Measurements from ENCODE around the gene LY9. TPM values are rescaled to one million over a fixed set of nuclear protein-coding genes. Genes with fewer than 3 reads are reported as not detected.

Gene LY9
- total RNA-seq, 1 donor from 2014 or later, result 4.7 TPM

GRCh38 chr1:160827418-160827817, 31.4 kb downstream of the LY9 start:
- no peak for DNase-seq (ENCODE audit: extremely low spot score in 2 of 2)
- intact Hi-C loops (cut with DNase I), result no loop called here
- Histone ChIP-seq H3K27me3 (no peaks in the 10 kb centered on the region), H3K9me3 (no peaks in the 10 kb centered on the region), H3K4me1 (no peaks in the 10 kb centered on the region), H3K27ac (no peak overlapping the region), H3K36me3 (no peaks in the 10 kb centered on the region), H3K4me3 (no peak overlapping the region)
- TF ChIP-seq CTCF (IDR thresholded peaks at IDR 0.05) (no peak), POLR2AphosphoS5 (IDR thresholded peaks at IDR 0.05; ENCODE audit: insufficient read depth in 1 of 2, low read depth in 1 of 2) (no peak), POLR2A (IDR thresholded peaks at IDR 0.05) (no peak)

GRCh38 chr1:160829766-160830165, 33.8 kb downstream of the LY9 start:
- TF ChIP-seq CTCF (IDR thresholded peaks at IDR 0.05) (no peak), POLR2AphosphoS5 (IDR thresholded peaks at IDR 0.05; ENCODE audit: insufficient read depth in 1 of 2, low read depth in 1 of 2) (no peak), POLR2A (IDR thresholded peaks at IDR 0.05) (no peak)
- intact Hi-C loops (cut with DNase I), result no loop called here

GRCh38 chr1:160830321-160831153, 34.6 kb downstream of the LY9 start:
- Histone ChIP-seq H3K27me3 (no peaks in the 10 kb centered on the region), H3K27ac (no peak overlapping the region), H3K4me1 (no peaks in the 10 kb centered on the region), H3K4me3 (no peak overlapping the region), H3K36me3 (no peaks in the 10 kb centered on the region), H3K9me3 (no peaks in the 10 kb centered on the region)
- intact Hi-C loops (cut with DNase I), result no loop called here
- peak in 1 of 2 donors; percentile 52 for DNase-seq (ENCODE audit: extremely low spot score in 2 of 2)
- TF ChIP-seq POLR2AphosphoS5 (IDR thresholded peaks at IDR 0.05; ENCODE audit: insufficient read depth in 1 of 2, low read depth in 1 of 2), result no peak
- TF ChIP-seq CTCF (IDR thresholded peaks at IDR 0.05), result peak in 1 of 3 experiments; percentile 37
- no peak for TF ChIP-seq POLR2A (IDR thresholded peaks at IDR 0.05)

More at GRCh38 chr1:160829766-160830165, 33.8 kb downstream of the LY9 start:
- no peak for DNase-seq (ENCODE audit: extremely low spot score in 2 of 2)
- no peaks in the 10 kb centered on the region for H3K4me1 ChIP-seq
- H3K36me3 ChIP-seq, result no peaks in the 10 kb centered on the region
- H3K27me3 ChIP-seq, result no peaks in the 10 kb centered on the region
- H3K9me3 ChIP-seq, result no peaks in the 10 kb centered on the region
- H3K4me3 ChIP-seq, result no peak overlapping the region
- H3K27ac ChIP-seq, result no peak overlapping the region

- Histone ChIP-seq H3K4me1 (no peaks in the 10 kb centered on the region), H3K27me3 (no peaks in the 10 kb centered on the region), H3K4me3 (no peak overlapping the region), H3K27ac (no peak overlapping the region), H3K9me3 (no peaks in the 10 kb centered on the region), H3K36me3 (no peaks in the 10 kb centered on the region)
- no peak for DNase-seq (ENCODE audit: extremely low spot score in 2 of 2)
- no peak for TF ChIP-seq POLR2A (IDR thresholded peaks at IDR 0.05)
- TF ChIP-seq CTCF (IDR thresholded peaks at IDR 0.05), result peak in 2 of 3 experiments; percentile 19 to 42
- intact Hi-C loops (cut with DNase I), result no loop called here
These were observed 39.1 kb downstream of the LY9 start for GRCh38 chr1:160834945-160835565.

- DNase-seq (ENCODE audit: extremely low spot score in 2 of 2), result no peak
- Histone ChIP-seq H3K4me3 (no peak overlapping the region), H3K27ac (no peak overlapping the region), H3K36me3 (no peaks in the 10 kb centered on the region), H3K9me3 (no peaks in the 10 kb centered on the region), H3K27me3 (no peaks in the 10 kb centered on the region), H3K4me1 (no peaks in the 10 kb centered on the region)
- intact Hi-C loops (cut with DNase I), result no loop called here
- TF ChIP-seq CTCF (IDR thresholded peaks at IDR 0.05) (no peak), POLR2A (IDR thresholded peaks at IDR 0.05) (no peak), POLR2AphosphoS5 (IDR thresholded peaks at IDR 0.05; ENCODE audit: insufficient read depth in 1 of 2, low read depth in 1 of 2) (no peak)
These were observed 39.8 kb downstream of the LY9 start for GRCh38 chr1:160835751-160836150.
